Tibial nerve (tissue), 4 donors: ENCODE data around the gene IL31RA.

ENCODE experiments used
- CTCF ChIP-seq, 5 experiments: fragments of 200-600 bp in 3 of 5; fragments of 450-650 bp in 2 of 5; sonication (generic) in 3 of 5; IDR thresholded peaks; one replicate each; pipeline ENCODE4 v1.5.1; 2016 to 2019; ENCODE audit warnings: antibody characterized with exemption in 5 of 5, mild to moderate bottlenecking in 3 of 5, moderate library complexity in 2 of 5
- EP300 ChIP-seq, 2 donors: sonication (generic); formaldehyde crosslinking; IDR thresholded peaks; one replicate each; pipeline ENCODE4 v1.6.1; 2017; ENCODE audit warnings: antibody characterized with exemption in 2 of 2, mild to moderate bottlenecking in 1 of 2
- POLR2A ChIP-seq, 2 donors: fragments of 450-650 bp; IDR thresholded peaks; one replicate each; pipeline ENCODE4 v1.6.1; 2017; ENCODE audit warnings: antibody characterized with exemption in 2 of 2, mild to moderate bottlenecking in 2 of 2, moderate library complexity in 2 of 2

- TF ChIP-seq CTCF (IDR thresholded peaks at IDR 0.05) (no peak), POLR2A (IDR thresholded peaks at IDR 0.05) (no peak), EP300 (IDR thresholded peaks at IDR 0.05) (no peak)
Measured at GRCh38 chr5:55880453-55880852, 29.3 kb downstream of the IL31RA start.
